Measurements from ENCODE around the gene NKX2-8.

- TF ChIP-seq CTCF (conservative IDR thresholded peaks at IDR 0.05 in 1 of 2, IDR thresholded peaks at IDR 0.05 in 1 of 2; ENCODE audit: low read depth in 1 of 2, low read length in 2 of 2) (no peak), EZH2 (IDR thresholded peaks at IDR 0.05; ENCODE audit: low read length, missing control alignments) (no peak)
These were observed 43.0 kb upstream of the NKX2-8 start for GRCh38 chr14:36625436-36625835.

Data from fibroblast of lung (primary cell).